NCI-H1048 (cell line): ENCODE measurements around the gene ANKRD11.
"Not testable (repeated sequence)": the region's sequence is repeated elsewhere in the genome, so short reads cannot be mapped to it uniquely, and the experiment has no call there.

Experiments
- DNase-seq: peaks from one replicate; lab custom pipeline; 2025; lab: John Stamatoyannopoulos, UW

The ANKRD11 gene

GRCh38 chr16:89344846-89345611 is 145.3 kb downstream of the ANKRD11 start:
- no peak for DNase-seq

DNA sequence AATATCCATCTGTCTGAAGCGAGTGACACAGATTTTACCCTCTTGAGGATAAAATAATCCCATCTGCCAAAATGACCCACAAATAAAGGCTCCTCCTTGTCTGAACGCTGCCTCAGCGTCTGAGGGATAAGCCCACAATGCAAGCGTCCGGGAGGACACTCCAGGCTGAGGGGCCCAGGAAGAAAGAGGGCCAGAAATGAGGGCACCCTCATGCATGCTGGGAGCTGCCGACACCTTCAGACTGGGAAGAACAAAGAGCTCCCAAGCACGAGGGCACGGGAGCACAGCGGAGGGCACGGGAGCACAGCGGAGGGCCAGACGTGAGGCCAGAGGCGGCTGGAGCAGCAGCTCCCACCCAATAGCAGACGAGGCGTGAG is 145.9 kb downstream of the ANKRD11 start:
- no peak for DNase-seq

- DNase-seq, result no peak
Observed at GRCh38 chr16:89343501-89344457, 146.6 kb downstream of the ANKRD11 start.

GRCh38 chr16:89341697-89342694 is 148.4 kb downstream of the ANKRD11 start:
- DNase-seq, result no peak

- DNase-seq, result no peak
Observed at GRCh38 chr16:89341279-89341678, 149.1 kb downstream of the ANKRD11 start.

GRCh38 chr16:89338863-89339262 is 151.5 kb downstream of the ANKRD11 start:
- no peak for DNase-seq

- DNase-seq, result no peak
Observed at GRCh38 chr16:89337965-89338364, 152.4 kb downstream of the ANKRD11 start.

- DNase-seq, result no peak
Observed at GRCh38 chr16:89335803-89336485, 154.4 kb downstream of the ANKRD11 start.

GRCh38 chr16:89334988-89335802 is 155.2 kb downstream of the ANKRD11 start:
- no peak for DNase-seq

- DNase-seq, result no peak
Observed at GRCh38 chr16:89334461-89334860, 155.9 kb downstream of the ANKRD11 start.

DNA sequence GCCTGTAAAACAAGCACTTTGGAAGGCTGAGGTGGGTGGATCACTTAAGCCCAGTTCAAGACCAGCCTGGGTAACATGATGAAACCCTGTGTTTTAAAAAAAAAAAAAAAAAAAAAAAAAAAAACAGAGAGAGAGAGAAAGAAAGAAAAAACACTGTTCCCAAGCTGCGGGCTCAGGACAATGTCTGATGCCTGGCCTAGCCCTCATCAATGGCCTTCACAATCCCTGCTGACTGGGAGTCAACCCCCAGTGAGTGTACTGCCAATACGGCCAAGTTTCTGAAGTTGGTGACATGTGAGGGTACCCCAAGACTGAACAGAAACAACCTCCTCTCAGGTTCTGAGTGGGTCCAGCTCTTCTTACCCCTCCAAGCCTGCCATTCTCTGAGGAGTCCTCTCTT is 156.3 kb downstream of the ANKRD11 start:
- no peak for DNase-seq

- not testable (repeated sequence) for DNase-seq
Observed at GRCh38 chr16:89333401-89334001, 156.9 kb downstream of the ANKRD11 start.

- DNase-seq, result no peak
Observed at GRCh38 chr16:89332902-89333245, 157.5 kb downstream of the ANKRD11 start.

DNA sequence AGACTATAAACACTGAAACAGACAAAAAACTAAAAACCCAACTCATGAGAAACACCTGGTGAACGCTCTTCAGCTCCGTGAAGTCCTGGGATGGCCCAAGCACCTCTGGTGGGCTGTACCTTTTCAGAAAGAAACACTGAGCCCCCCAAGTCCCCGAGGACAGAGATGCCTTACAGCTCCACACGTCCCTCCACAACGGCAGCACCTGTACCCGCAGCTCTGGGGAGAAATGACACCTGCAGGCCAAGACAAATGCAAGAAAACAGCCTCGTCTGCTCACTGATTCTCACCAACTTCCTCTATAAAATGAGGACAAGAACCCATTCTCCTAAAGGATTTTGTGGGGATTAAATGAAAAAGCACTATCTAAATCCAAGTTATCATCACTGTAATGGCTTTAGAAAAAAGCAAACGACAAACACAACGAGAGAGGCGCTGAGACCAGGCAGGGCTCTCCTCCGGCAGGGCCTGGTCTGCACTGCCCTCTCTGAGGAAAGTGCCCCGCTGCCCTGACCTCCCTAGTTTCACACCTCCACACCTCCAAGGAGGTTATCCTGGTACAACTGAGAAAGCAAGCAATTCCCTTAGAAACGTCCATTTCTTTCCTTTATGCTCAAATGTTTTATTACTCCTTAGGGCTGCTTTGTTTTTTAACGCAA is 158.0 kb downstream of the ANKRD11 start:
- DNase-seq, result no peak

GRCh38 chr16:89331371-89332109 is 158.8 kb downstream of the ANKRD11 start:
- no peak for DNase-seq

DNA sequence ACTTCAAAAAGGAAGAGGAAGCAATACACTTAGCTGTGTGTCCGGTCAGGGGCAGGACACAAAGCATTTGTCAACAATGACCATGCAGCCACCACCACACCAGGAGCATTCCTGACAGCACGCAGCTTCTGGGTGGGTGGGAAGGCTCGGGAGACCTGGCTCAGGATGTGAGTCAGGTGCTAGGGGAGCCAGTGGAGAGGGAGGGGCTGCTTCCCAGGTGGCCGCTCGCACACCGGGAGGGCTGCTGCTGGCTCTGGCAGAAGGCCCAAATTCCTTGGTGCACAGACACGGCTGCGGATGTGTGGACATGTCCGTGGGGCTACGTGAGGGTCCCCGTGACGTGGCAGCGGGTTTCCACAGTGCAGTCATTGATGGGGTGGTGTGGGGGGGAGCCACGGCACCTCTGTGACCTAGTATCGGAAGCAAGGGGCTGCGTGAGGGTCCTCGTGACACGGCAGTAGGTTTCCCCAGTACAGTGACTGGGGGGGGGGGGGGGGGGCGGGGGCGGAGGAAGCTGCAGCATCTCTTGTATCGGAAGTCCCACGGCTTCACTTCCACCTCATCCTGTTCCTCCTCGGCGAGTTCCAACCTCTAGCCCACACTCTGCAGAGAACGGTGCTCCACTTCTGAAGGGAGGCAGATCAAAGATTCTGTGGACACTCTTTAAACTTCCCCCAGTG is 160.0 kb downstream of the ANKRD11 start:
- no peak for DNase-seq

- not testable (repeated sequence) for DNase-seq
Observed at GRCh38 chr16:89329830-89330176, 160.6 kb downstream of the ANKRD11 start.
